ENCODE results near the gene SPDYE11.
"Not testable (repeated sequence)": the region's sequence is repeated elsewhere in the genome, so short reads cannot be mapped to it uniquely, and the experiment has no call there.

Gene SPDYE11, protein sequence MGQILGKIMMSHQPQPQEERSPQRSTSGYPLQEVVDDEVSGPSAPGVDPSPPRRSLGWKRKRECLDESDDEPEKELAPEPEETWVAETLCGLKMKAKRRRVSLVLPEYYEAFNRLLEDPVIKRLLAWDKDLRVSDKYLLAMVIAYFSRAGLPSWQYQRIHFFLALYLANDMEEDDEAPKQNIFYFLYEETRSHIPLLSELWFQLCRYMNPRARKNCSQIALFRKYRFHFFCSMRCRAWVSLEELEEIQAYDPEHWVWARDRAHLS

DNA sequence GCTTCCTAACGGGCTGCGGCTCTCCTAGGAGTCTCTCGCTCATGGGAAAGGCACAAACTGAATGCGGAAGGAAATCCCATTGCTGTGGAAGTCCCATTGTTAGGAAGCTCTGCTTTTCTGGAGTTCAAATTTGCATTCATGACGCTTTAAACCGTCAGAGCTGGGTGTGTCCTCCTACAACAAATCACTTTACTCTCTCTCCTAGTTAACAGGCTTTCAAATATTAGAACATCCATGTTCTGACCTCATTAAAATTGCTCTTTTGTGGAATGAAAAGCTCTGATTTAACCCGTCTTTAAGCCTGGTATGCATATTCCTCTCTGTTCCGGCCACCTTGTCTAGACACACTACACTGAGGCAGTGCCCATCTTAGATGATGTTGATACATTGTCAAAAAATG is at the start of gene SPDYE11:
TSS of gene SPDYE11 (minus strand) at position 101 of the 400 bp plus-strand sequence. CDS start 1,800 bp downstream, outside the sequence.
- not testable (repeated sequence) for DNase-seq

- not testable (repeated sequence) for DNase-seq
Observed at GRCh38 chr7:73085938-73086337, 28.2 kb upstream of the SPDYE11 start, which contains the start of gene SPDYE9. SPDYE9 (minus strand) TSS chr7:73086038; CDS start chr7:73084238, 1,800 bp downstream.

DNA sequence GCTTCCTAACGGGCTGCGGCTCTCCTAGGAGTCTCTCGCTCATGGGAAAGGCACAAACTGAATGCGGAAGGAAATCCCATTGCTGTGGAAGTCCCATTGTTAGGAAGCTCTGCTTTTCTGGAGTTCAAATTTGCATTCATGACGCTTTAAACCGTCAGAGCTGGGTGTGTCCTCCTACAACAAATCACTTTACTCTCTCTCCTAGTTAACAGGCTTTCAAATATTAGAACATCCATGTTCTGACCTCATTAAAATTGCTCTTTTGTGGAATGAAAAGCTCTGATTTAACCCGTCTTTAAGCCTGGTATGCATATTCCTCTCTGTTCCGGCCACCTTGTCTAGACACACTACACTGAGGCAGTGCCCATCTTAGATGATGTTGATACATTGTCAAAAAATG is 28.0 kb downstream of the SPDYE11 start, which contains the start of gene SPDYE8:
TSS of gene SPDYE8 (minus strand) at position 101 of the 400 bp plus-strand sequence. CDS start 1,800 bp downstream, outside the sequence.
- DNase-seq = not testable (repeated sequence)

- not testable (repeated sequence) for DNase-seq
Observed at GRCh38 chr7:73006491-73006890, 51.2 kb downstream of the SPDYE11 start.

GRCh38 chr7:73005693-73006447 is 51.8 kb downstream of the SPDYE11 start:
- peak; percentile 96 for DNase-seq

GRCh38 chr7:73005356-73005692 is 52.4 kb downstream of the SPDYE11 start:
- DNase-seq = not testable (repeated sequence)

DNA sequence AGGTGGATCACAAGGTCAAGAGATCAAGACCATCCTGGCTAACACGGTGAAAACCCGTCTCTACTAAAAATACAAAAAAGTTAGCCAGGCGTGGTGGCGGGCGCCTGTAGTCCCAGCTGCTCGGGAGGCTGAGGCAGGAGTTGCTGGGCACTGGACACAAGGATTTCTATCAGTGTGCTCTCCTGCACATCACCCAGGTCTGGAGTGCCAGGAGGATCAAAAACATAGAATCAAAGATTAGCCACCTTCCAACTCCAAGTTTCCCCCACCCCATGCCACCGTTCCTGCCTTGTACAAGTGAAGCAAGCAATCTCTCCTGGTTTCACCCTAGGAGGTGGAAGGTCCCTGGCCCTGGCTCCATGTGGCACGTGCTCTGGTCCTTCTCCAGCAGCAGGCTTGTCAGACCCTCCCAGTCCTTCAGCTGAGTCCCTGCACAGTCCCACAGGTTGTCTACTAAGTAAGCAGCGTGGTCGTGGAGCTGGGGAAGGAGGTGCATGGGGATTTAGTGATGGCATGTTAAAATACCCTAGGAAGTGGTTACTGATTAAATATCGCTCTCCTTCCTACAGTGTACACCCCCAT is 59.7 kb downstream of the SPDYE11 start:
- not testable (repeated sequence) for DNase-seq
